Erythroblast (primary cell): Measurements from ENCODE around the gene NFASC.

Source experiments
- DNase-seq, 2 experiments: peaks; one replicate each; lab custom pipeline; 2025; lab: John Stamatoyannopoulos, UW
- GATA1 ChIP-seq: IDR thresholded peaks from 2 replicates; pipeline ENCODE4 v1.6.1; 2011; ENCODE audit warnings: low read depth, mild to moderate bottlenecking, control low read depth, low read length, moderate library complexity
- POLR2A ChIP-seq: IDR thresholded peaks from 2 replicates; pipeline ENCODE4 v1.6.1; 2011; ENCODE audit warnings: mild to moderate bottlenecking, low read length

The NFASC gene

GRCh38 chr1:204868340-204868700 is 2.3 kb upstream of the NFASC start:
- no peak for TF ChIP-seq GATA1
- no peak for TF ChIP-seq POLR2A
- DNase-seq = no peak

DNA sequence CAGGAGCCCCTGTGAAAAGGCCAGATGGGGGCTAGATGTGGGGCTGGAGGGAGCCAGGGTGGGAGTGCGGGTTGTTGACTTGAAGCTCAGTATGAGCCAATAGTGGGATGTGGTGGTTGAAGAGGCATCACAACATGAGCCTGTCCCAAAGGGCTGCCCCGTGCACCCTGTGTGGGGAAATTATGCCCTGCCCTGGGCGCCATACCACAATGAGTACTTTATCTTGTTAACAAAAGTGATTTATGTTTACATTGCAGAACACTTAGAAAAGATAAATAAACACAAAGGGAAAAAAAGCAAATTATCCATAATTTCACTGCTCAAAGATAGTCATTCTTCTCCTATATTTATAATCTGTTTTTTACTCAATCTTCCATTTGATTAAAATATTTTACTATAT is 1.6 kb upstream of the NFASC start:
- no peak for DNase-seq
- TF ChIP-seq GATA1 (no peak), POLR2A (no peak)

DNA sequence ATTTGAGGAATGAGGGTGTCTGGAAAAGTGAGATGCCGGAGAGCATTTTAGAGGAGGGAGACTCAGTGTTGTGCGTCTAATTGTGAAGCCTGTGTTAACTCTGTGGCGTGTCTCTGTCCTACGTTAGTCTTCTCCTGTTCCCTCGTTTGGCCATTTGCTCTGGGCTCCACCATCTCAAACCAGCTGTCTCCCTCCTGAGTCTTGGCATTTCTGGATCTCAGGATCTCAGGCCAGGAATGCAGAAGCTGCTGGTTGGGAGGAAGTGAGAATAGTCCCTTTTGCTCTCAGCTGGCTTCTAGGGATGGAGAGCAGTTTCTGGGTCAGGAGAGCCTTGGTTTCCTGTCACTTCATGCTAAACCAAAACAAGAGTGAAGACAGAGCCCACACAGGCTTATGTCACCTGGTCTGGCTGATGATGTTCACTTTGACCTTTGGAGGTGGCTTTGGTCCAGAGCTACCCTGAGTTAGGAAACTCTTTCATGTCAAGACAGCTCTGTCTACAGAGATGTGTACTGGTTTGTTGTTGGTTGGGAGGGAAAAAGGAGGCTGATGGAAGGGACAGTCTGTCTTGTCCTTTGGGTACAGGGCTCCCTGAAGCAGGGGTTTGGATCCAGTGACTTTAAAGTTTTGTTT is 859 bp downstream of the NFASC start:
- no peak for DNase-seq

GRCh38 chr1:204872262-204872881 is 1.7 kb downstream of the NFASC start:
- no peak for DNase-seq
- TF ChIP-seq GATA1 (no peak), POLR2A (no peak)

More for the DNA sequence above, 859 bp downstream of the NFASC start:
- TF ChIP-seq POLR2A = no peak
- TF ChIP-seq GATA1 = no peak

- DNase-seq = no peak
- TF ChIP-seq GATA1 = no peak
- TF ChIP-seq POLR2A = no peak
Observed at GRCh38 chr1:204873176-204873575, 2.5 kb downstream of the NFASC start.

DNA sequence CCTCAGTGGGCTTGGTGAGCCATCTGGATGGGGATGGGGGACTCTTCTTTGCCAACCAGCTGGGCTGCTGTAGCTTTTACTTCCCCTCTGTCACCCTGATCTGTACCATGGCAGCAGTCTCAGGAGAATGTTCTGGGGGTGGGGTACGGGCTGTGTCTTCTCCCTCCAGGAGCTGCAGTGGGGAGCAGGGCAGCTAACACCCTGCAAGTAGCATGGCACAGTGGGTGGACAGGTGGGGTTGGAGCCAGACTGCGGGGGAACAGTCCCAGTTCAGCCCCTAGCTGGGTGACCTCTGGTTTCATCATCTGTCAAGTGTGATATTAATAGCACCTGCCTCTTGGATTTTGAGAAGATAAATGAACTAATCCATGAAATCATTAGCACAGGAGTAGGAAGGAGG is 3.1 kb downstream of the NFASC start:
- TF ChIP-seq POLR2A (no peak), GATA1 (no peak)
- DNase-seq = no peak

GRCh38 chr1:204874274-204874673 is 3.6 kb downstream of the NFASC start:
- DNase-seq = no peak
- TF ChIP-seq GATA1 (no peak), POLR2A (no peak)

DNA sequence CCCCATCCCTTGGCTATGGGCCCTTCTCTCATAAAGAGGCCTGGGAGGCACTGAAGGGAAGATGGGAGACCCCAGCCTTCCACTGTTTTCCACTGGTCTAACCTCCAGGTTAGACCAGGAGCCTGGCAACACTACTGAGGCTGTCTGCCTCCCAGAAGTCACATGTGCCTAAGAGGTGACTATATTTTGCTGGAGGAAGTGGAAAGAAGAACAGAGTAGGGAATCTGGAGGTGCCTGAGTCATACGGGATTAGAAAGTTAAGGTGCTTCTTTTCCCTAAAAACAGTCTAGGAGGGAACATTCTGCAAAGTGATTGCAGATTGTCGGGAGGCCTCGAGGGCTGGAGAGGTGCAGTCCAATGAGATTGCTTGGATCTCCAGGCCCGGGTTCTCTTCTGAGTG is 4.6 kb downstream of the NFASC start:
- no peak for DNase-seq
- TF ChIP-seq POLR2A (no peak), GATA1 (no peak)

GRCh38 chr1:204878621-204879234 is 8.1 kb downstream of the NFASC start:
- no peak for DNase-seq
- TF ChIP-seq GATA1 (no peak), POLR2A (no peak)

GRCh38 chr1:204879351-204879750 is 8.7 kb downstream of the NFASC start:
- no peak for DNase-seq
- no peak for TF ChIP-seq POLR2A
- no peak for TF ChIP-seq GATA1

GRCh38 chr1:204880906-204881305 is 10.2 kb downstream of the NFASC start:
- TF ChIP-seq POLR2A (no peak), GATA1 (no peak)
- no peak for DNase-seq

- TF ChIP-seq POLR2A = no peak
- no peak for TF ChIP-seq GATA1
- DNase-seq = no peak
Observed at GRCh38 chr1:204882479-204882878, 11.8 kb downstream of the NFASC start.

GRCh38 chr1:204883405-204883804 is 12.7 kb downstream of the NFASC start:
- DNase-seq = no peak
- TF ChIP-seq POLR2A (no peak), GATA1 (no peak)

DNA sequence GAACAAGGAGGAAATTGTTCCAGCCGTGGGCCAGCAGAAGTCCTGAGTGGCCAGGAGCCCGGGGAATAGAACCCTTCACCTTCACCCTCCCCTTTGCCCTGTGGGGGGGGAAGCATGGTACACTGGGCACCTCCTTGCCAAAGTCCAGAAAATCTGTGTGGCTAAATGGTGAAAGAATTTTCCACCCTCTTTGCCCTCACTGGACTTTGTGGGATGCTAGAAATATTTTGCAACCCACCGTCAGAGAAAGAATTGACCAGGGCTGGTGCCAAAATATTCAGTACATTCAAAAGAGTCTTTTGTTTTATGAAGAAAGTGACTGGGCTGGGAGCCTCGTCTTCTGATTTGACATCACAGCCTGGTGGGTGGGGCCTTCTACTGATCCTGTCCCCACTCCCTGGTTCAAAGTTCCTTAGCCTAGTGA is 14.6 kb downstream of the NFASC start:
- no peak for TF ChIP-seq GATA1
- TF ChIP-seq POLR2A = no peak
- DNase-seq = no peak

DNA sequence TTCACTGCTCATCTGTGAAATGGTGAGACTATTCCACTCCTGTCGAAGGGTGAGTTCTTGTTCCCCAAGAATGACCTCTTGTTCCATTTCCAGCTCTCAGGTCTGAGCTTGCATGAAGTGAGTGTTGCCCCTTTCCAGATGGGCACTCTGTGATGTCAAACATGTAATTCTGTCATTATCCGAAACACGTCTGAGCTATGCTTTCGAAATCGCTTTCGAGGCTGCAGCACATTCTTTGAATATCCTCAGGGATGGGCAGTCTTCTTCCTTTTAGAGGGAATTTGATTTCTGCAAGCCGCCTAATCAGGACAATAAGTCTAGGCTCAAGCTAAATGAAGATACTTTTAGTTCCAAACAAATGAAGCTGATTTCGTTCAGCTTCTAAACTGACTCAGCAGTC is 15.1 kb downstream of the NFASC start:
- no peak for DNase-seq
- TF ChIP-seq GATA1 (no peak), POLR2A (no peak)
